Tibial nerve (tissue), 3 donors: ENCODE measurements around the gene ERG.

ENCODE experiments used
- CTCF ChIP-seq, 5 experiments: fragments of 200-600 bp in 3 of 5; fragments of 450-650 bp in 2 of 5; sonication (generic) in 3 of 5; IDR thresholded peaks; one replicate each; pipeline ENCODE4 v1.5.1; 2016 to 2019; ENCODE audit warnings: antibody characterized with exemption in 5 of 5, mild to moderate bottlenecking in 3 of 5, moderate library complexity in 2 of 5
- POLR2A ChIP-seq, 2 donors: fragments of 450-650 bp; IDR thresholded peaks; one replicate each; pipeline ENCODE4 v1.6.1; 2017; ENCODE audit warnings: antibody characterized with exemption in 2 of 2, mild to moderate bottlenecking in 2 of 2, moderate library complexity in 2 of 2

GRCh38 chr21:38428211-38428610, 70.1 kb downstream of the ERG start:
- no peak for TF ChIP-seq CTCF (IDR thresholded peaks at IDR 0.05)
- no peak for TF ChIP-seq POLR2A (IDR thresholded peaks at IDR 0.05)
